GM18502 (cell line): ENCODE measurements around the gene IKZF2.

Experiments used
- ATAC-seq: cut with Tn5 transposase; IDR thresholded peaks from one replicate; pipeline ENCODE4 v1.9.1; 2021; ENCODE audit warnings: mild to moderate bottlenecking; ENCODE audit not compliant: unreplicated experiment, poor library complexity

IKZF2 gene

GRCh38 chr2:212968284-212969081 lies 182.9 kb downstream of the IKZF2 start:
- ATAC-seq, result no peak

- no peak for ATAC-seq
Observed at GRCh38 chr2:212966884-212967283, 184.5 kb downstream of the IKZF2 start.

- no peak for ATAC-seq
Observed at GRCh38 chr2:212962691-212963090, 188.7 kb downstream of the IKZF2 start.

- ATAC-seq, result no peak
Observed at GRCh38 chr2:212961255-212961654, 190.2 kb downstream of the IKZF2 start.

GRCh38 chr2:212960336-212960735 lies 191.1 kb downstream of the IKZF2 start:
- ATAC-seq, result no peak

- no peak for ATAC-seq
Observed at GRCh38 chr2:212959471-212960117, 191.8 kb downstream of the IKZF2 start.

GRCh38 chr2:212958757-212959295 lies 192.6 kb downstream of the IKZF2 start:
- no peak for ATAC-seq

GRCh38 chr2:212958133-212958532 lies 193.3 kb downstream of the IKZF2 start:
- ATAC-seq, result no peak

- no peak for ATAC-seq
Observed at GRCh38 chr2:212957624-212958023, 193.8 kb downstream of the IKZF2 start.

- ATAC-seq, result no peak
Observed at GRCh38 chr2:212956665-212957607, 194.5 kb downstream of the IKZF2 start.

GRCh38 chr2:212953170-212953920 lies 198.1 kb downstream of the IKZF2 start:
- ATAC-seq, result peak; percentile 90

GRCh38 chr2:212949786-212950185 lies 201.6 kb downstream of the IKZF2 start:
- no peak for ATAC-seq
